ENCODE data around the gene KIAA1217.

Gene KIAA1217

GRCh38 chr10:24208661-24209431 is at the start of gene KIAA1217:
Gene KIAA1217, plus strand, starts transcription at chr10:24209138. Its CDS starts 56 bp downstream, at chr10:24209194.
- peak in 1 of 2 donors; percentile 19 for ATAC-seq

- no peak for ATAC-seq
These were observed 46.5 kb upstream of the KIAA1217 start for GRCh38 chr10:24162206-24162985.

GRCh38 chr10:24163485-24163884 is 45.5 kb upstream of the KIAA1217 start:
- ATAC-seq: no peak

- ATAC-seq: no peak
These were observed 40.4 kb upstream of the KIAA1217 start for GRCh38 chr10:24168258-24169170.

- ATAC-seq: no peak
These were observed 38.7 kb upstream of the KIAA1217 start for GRCh38 chr10:24170199-24170598.

GRCh38 chr10:24172909-24173308 is 36.0 kb upstream of the KIAA1217 start:
- ATAC-seq: no peak

GRCh38 chr10:24174014-24174413 is 34.9 kb upstream of the KIAA1217 start:
- no peak for ATAC-seq

GRCh38 chr10:24176658-24177057 is 32.3 kb upstream of the KIAA1217 start:
- no peak for ATAC-seq

GRCh38 chr10:24177636-24178035 is 31.3 kb upstream of the KIAA1217 start:
- no peak for ATAC-seq

- ATAC-seq: no peak
These were observed 28.0 kb upstream of the KIAA1217 start for GRCh38 chr10:24180891-24181290.

- ATAC-seq: no peak
These were observed 24.5 kb upstream of the KIAA1217 start for GRCh38 chr10:24184455-24184854.

GRCh38 chr10:24193330-24193729 is 15.6 kb upstream of the KIAA1217 start:
- ATAC-seq: no peak

- no peak for ATAC-seq
These were observed 11.7 kb upstream of the KIAA1217 start for GRCh38 chr10:24197263-24197662.

GRCh38 chr10:24201503-24202180 is 7.3 kb upstream of the KIAA1217 start:
- ATAC-seq: no peak

- ATAC-seq: peak in 1 of 2 donors; percentile 28
These were observed 6.8 kb upstream of the KIAA1217 start for GRCh38 chr10:24202181-24202570.

GRCh38 chr10:24205821-24206220 is 3.1 kb upstream of the KIAA1217 start:
- ATAC-seq: no peak

- no peak for ATAC-seq
These were observed 2.6 kb upstream of the KIAA1217 start for GRCh38 chr10:24206334-24206733.

GRCh38 chr10:24206926-24207325 is 2.0 kb upstream of the KIAA1217 start:
- no peak for ATAC-seq

- no peak for ATAC-seq
These were observed 1.6 kb upstream of the KIAA1217 start for GRCh38 chr10:24207341-24207740.

GRCh38 chr10:24207781-24208611 is 942 bp upstream of the KIAA1217 start:
- no peak for ATAC-seq

- peak; percentile 63 to 65 for ATAC-seq
These were observed 464 bp downstream of the KIAA1217 start for GRCh38 chr10:24209432-24209771.
